ENCODE results near the gene BCS1L.

The BCS1L gene, protein sequence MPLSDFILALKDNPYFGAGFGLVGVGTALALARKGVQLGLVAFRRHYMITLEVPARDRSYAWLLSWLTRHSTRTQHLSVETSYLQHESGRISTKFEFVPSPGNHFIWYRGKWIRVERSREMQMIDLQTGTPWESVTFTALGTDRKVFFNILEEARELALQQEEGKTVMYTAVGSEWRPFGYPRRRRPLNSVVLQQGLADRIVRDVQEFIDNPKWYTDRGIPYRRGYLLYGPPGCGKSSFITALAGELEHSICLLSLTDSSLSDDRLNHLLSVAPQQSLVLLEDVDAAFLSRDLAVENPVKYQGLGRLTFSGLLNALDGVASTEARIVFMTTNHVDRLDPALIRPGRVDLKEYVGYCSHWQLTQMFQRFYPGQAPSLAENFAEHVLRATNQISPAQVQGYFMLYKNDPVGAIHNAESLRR

GRCh38 chr2:218659258-218659987 lies at the start of gene BCS1L, which contains the start of gene ZNF142:
Gene BCS1L, plus strand, starts transcription at chr2:218659683. Its CDS starts 1,305 bp downstream, at chr2:218660988.
Gene ZNF142, minus strand, starts transcription at chr2:218659623. Its CDS starts 3,194 bp downstream, at chr2:218656429.
- in situ Hi-C loops (cut with MboI; ENCODE audit: low pct_unique_long_range_greater_than_20kb, low sequenced_read_pairs, unreplicated experiment), result loop anchor here (25.0 kb wide), 1 partner anchor 372 kb away; the partner anchor contains the start of gene TMBIM1
- DNase-seq (ENCODE audit: low spot score), result peak; percentile 93
- TF ChIP-seq, protein P1, sequence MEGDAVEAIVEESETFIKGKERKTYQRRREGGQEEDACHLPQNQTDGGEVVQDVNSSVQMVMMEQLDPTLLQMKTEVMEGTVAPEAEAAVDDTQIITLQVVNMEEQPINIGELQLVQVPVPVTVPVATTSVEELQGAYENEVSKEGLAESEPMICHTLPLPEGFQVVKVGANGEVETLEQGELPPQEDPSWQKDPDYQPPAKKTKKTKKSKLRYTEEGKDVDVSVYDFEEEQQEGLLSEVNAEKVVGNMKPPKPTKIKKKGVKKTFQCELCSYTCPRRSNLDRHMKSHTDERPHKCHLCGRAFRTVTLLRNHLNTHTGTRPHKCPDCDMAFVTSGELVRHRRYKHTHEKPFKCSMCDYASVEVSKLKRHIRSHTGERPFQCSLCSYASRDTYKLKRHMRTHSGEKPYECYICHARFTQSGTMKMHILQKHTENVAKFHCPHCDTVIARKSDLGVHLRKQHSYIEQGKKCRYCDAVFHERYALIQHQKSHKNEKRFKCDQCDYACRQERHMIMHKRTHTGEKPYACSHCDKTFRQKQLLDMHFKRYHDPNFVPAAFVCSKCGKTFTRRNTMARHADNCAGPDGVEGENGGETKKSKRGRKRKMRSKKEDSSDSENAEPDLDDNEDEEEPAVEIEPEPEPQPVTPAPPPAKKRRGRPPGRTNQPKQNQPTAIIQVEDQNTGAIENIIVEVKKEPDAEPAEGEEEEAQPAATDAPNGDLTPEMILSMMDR (IDR thresholded peaks at IDR 0.05; ENCODE audit: extremely low read depth, insufficient read depth, missing control alignments), result no peak

- TF ChIP-seq, protein P1 (IDR thresholded peaks at IDR 0.05; ENCODE audit: extremely low read depth, insufficient read depth, missing control alignments), result no peak
- DNase-seq (ENCODE audit: low spot score), result no peak
- in situ Hi-C loops (cut with MboI; ENCODE audit: low pct_unique_long_range_greater_than_20kb, low sequenced_read_pairs, unreplicated experiment), result no loop called here
Measured at GRCh38 chr2:218615868-218616315, 43.6 kb upstream of the BCS1L start.

- no peak for DNase-seq (ENCODE audit: low spot score)
- TF ChIP-seq, protein P1 (IDR thresholded peaks at IDR 0.05; ENCODE audit: extremely low read depth, insufficient read depth, missing control alignments), result peak; percentile 15
- in situ Hi-C loops (cut with MboI; ENCODE audit: low pct_unique_long_range_greater_than_20kb, low sequenced_read_pairs, unreplicated experiment), result no loop called here
Measured at GRCh38 chr2:218618102-218618860, 41.2 kb upstream of the BCS1L start.

GRCh38 chr2:218621007-218621406 lies 38.5 kb upstream of the BCS1L start:
- in situ Hi-C loops (cut with MboI; ENCODE audit: low pct_unique_long_range_greater_than_20kb, low sequenced_read_pairs, unreplicated experiment), result no loop called here
- TF ChIP-seq, protein P1 (IDR thresholded peaks at IDR 0.05; ENCODE audit: extremely low read depth, insufficient read depth, missing control alignments), result no peak
- DNase-seq (ENCODE audit: low spot score), result no peak

GRCh38 chr2:218622606-218623365 lies 36.7 kb upstream of the BCS1L start:
- TF ChIP-seq, protein P1 (IDR thresholded peaks at IDR 0.05; ENCODE audit: extremely low read depth, insufficient read depth, missing control alignments), result no peak
- DNase-seq (ENCODE audit: low spot score), result no peak
- in situ Hi-C loops (cut with MboI; ENCODE audit: low pct_unique_long_range_greater_than_20kb, low sequenced_read_pairs, unreplicated experiment), result no loop called here

Measured in GM13977 (cell line).